ENCODE results near the gene ADCY10.

The ADCY10 gene

DNA sequence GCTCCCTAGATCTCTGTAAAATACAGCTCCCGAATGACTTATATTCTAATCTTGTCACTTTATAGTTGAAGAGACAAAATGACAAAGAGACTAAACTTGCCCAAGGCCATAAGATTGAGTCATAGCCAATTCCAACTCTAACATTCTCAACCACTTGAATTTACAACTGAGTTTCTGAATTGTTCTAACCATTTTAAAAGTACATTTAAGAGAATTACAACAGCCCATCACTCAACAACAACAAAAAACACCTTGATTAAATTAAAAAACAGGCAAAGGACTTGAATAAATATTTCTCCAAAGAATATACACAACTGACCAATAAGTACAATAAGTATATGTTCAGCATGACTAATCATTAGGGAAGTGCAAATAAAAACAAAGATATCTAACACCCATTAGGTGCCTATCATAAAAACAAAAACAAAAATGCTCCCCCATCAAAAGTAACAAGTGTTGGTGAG lies 8.7 kb upstream of the ADCY10 start:
- H3K4me3 ChIP-seq (ENCODE audit: control insufficient read depth, low read depth, low read length) = no peak overlapping the region
- TF ChIP-seq, protein P1, sequence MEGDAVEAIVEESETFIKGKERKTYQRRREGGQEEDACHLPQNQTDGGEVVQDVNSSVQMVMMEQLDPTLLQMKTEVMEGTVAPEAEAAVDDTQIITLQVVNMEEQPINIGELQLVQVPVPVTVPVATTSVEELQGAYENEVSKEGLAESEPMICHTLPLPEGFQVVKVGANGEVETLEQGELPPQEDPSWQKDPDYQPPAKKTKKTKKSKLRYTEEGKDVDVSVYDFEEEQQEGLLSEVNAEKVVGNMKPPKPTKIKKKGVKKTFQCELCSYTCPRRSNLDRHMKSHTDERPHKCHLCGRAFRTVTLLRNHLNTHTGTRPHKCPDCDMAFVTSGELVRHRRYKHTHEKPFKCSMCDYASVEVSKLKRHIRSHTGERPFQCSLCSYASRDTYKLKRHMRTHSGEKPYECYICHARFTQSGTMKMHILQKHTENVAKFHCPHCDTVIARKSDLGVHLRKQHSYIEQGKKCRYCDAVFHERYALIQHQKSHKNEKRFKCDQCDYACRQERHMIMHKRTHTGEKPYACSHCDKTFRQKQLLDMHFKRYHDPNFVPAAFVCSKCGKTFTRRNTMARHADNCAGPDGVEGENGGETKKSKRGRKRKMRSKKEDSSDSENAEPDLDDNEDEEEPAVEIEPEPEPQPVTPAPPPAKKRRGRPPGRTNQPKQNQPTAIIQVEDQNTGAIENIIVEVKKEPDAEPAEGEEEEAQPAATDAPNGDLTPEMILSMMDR (conservative IDR thresholded peaks at IDR 0.05; ENCODE audit: control insufficient read depth, insufficient read depth, low read depth, low read length) = no peak
- no peak for DNase-seq (ENCODE audit: low read depth)

DNA sequence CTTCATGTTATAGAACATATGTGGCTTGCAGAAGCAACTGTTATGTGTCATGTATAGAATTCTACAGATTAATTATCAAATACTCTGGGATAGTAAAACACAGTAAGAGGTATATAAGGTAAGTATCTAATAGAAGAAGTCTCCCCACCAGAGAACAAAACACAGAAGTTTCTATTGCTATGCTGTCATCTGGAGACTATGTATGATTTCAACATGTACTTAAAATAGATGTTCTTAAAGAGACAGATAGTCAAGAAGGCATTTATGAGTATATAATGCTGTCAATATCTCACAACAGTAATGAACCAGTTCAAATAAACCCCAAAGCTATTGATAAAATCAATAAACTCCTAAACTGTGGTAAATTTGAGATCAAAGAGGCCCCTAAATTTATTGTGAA lies 8.1 kb upstream of the ADCY10 start:
- TF ChIP-seq, protein P1 (conservative IDR thresholded peaks at IDR 0.05; ENCODE audit: control insufficient read depth, insufficient read depth, low read depth, low read length) = no peak
- peak; percentile 44 for DNase-seq (ENCODE audit: low read depth)
- no peak overlapping the region for H3K4me3 ChIP-seq (ENCODE audit: control insufficient read depth, low read depth, low read length)

DNA sequence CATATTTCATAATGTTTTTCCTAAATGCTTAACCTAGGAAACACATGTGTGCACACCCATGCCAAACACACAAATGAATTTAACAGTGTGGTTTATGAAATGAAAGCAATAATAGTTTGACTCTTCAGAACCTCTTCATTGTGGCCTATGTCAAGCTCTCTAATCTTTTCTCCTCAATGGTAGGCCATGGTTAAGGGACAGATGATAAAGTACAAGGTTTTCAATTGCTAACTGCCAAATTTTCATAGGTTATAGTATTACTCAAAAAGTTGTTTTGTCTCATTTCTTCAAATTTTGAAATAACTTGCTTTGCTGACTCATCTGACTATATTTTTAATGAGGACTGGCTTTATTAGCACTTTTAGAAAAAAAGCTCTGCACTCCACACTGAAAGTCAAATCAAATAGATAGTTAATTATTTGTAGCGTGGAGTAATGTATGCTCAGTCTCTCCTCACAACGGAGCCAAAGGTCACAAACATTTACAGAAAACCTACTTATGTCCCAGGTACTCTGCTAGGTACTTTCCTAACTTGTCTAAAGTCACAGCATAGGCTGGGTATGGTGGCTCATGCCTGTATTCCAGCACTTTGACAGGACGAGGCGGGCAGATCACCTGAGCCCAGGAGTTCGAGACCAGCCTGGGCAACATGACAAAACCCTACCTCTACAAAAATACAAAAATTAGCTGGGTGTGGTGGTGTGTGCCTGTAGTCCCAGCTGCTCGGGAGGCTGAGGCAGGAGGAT lies 3.0 kb upstream of the ADCY10 start:
- TF ChIP-seq, protein P1 (conservative IDR thresholded peaks at IDR 0.05; ENCODE audit: control insufficient read depth, insufficient read depth, low read depth, low read length) = no peak
- no peak for DNase-seq (ENCODE audit: low read depth)
- H3K4me3 ChIP-seq (ENCODE audit: control insufficient read depth, low read depth, low read length) = no peak overlapping the region

DNA sequence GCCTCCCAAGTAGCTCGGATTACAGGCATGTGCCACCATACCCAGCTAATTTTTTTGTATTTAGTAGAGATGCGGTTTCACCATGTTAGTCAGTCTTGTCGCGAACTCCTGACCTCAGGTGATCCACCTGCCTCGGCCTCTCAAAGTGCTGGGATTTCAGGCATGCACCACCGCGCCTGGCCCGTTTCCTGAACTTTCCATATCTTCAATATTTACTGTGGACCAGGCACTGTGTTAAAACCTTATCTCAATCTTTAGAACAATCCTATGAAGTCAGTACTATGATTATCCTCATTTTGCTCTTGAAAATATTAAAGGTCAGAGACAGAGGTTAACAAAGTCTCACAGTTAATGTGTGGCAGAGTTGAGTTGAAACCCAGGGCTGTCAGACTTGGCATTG lies 1.6 kb upstream of the ADCY10 start:
- no peak overlapping the region for H3K4me3 ChIP-seq (ENCODE audit: control insufficient read depth, low read depth, low read length)
- DNase-seq (ENCODE audit: low read depth) = no peak
- TF ChIP-seq, protein P1 (conservative IDR thresholded peaks at IDR 0.05; ENCODE audit: control insufficient read depth, insufficient read depth, low read depth, low read length) = no peak

DNA sequence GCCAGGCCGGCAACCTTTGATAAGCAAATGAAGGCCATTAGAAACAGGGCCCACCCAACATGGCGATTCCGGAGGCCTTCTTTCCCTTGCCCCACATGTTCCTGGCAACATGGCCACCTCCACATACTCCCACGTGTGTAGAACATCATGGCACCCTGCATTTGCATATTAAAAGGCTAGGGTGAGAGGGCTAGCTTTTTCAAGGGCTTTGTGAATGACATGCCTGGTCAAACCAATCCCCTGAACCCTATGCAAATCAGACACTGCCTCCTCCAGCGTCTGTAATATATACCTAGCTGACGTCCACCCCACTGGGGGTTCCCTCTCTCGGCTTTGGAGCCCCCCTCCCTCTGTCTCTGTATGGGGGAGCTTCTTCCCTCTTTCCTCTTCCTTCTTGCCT lies 1.6 kb downstream of the ADCY10 start:
- TF ChIP-seq, protein P1 (conservative IDR thresholded peaks at IDR 0.05; ENCODE audit: control insufficient read depth, insufficient read depth, low read depth, low read length) = no peak
- DNase-seq (ENCODE audit: low read depth) = no peak
- H3K4me3 ChIP-seq (ENCODE audit: control insufficient read depth, low read depth, low read length) = no peak overlapping the region

DNA sequence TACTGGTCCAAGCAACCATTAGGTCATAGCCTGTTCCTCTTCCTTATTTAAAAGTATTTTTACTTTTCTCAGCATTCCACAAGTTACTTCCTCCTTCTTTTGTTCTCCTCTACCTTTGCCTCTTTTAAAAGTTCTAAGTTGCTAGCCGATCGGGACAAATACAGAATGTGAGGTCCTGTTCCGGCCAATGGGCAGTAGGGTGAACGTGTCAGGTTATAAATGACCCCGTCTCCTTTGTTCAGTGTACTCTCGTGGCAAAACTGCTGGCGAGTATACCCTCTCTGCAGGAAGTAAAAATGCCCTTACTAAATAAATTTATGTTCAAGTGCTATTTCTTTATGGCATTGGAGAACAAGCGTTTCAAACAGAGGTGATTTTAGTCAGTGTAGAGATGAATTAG lies 2.5 kb downstream of the ADCY10 start:
- TF ChIP-seq, protein P1 (conservative IDR thresholded peaks at IDR 0.05; ENCODE audit: control insufficient read depth, insufficient read depth, low read depth, low read length) = no peak
- no peak overlapping the region for H3K4me3 ChIP-seq (ENCODE audit: control insufficient read depth, low read depth, low read length)
- no peak for DNase-seq (ENCODE audit: low read depth)

Data from fibroblast of mammary gland (primary cell).